Ascending aorta (tissue), 2 donors: ENCODE data around the gene TLR9. TPM values are rescaled to one million over a fixed set of nuclear protein-coding genes. Genes with fewer than 3 reads are reported as not detected.

Source experiments
- DNase-seq, 2 donors: peaks; one replicate each; pipeline ENCODE4 v3.0.0-alpha.2; 2019; ENCODE audit warnings: low spot score in 2 of 2
- H3K27ac ChIP-seq, 2 donors: fragments of 200-600 bp; sonication (generic); one replicate each; pipeline ENCODE4 v1.5.1; 2016 to 2017; ENCODE audit warnings: mild to moderate bottlenecking in 1 of 2
- H3K27me3 ChIP-seq: fragments of 200-600 bp; sonication (generic); one replicate; pipeline ENCODE4 v1.5.1; 2017
- H3K36me3 ChIP-seq, 2 donors: fragments of 200-600 bp; sonication (generic); one replicate each; pipeline ENCODE4 v1.5.1; 2016
- H3K4me1 ChIP-seq, 2 donors: fragments of 200-600 bp; sonication (generic); one replicate each; pipeline ENCODE4 v1.5.1; 2016 to 2017; ENCODE audit warnings: mild to moderate bottlenecking in 1 of 2
- H3K4me3 ChIP-seq, 2 donors: fragments of 200-600 bp; sonication (generic); one replicate each; pipeline ENCODE4 v1.5.1; 2016 to 2017; ENCODE audit warnings: mild to moderate bottlenecking in 1 of 2
- H3K9me3 ChIP-seq, 2 donors: fragments of 200-600 bp; sonication (generic); one replicate each; pipeline ENCODE4 v1.5.1; 2016
- intact Hi-C: fragments of 100-400 bp; cut with DNase I; formaldehyde crosslinking; loops from one replicate; pipeline ENCODE4 v1.15.1; 2023
- total RNA-seq: library from RNA; depleted of rRNA; stranded (reverse); fragments of >200 nt; gene quantifications from one replicate; pipeline ENCODE4 v1.1.0, GENCODE V29; 2016
- TF ChIP-seq, protein P1 (sequence below), 3 experiments: fragments of 200-600 bp in 2 of 3; fragments of 450-650 bp in 1 of 3; sonication (generic) in 2 of 3; IDR thresholded peaks; one replicate each; pipeline ENCODE4 v1.5.1; 2016 to 2019; ENCODE audit warnings: antibody characterized with exemption in 3 of 3, mild to moderate bottlenecking in 1 of 3, moderate library complexity in 1 of 3

TLR9 gene
- total RNA-seq, 1 donor from 2014 or later: not detected

GRCh38 chr3:52230461-52230860 is 5.0 kb upstream of the TLR9 start:
- peaks cover 34 to 61% of the 10 kb centered on the region in 2 donors for H3K36me3 ChIP-seq
- no peaks in the 10 kb centered on the region for H3K27me3 ChIP-seq
- DNase-seq: no peak
- intact Hi-C loops: loop anchor here (10.0 kb wide), 1 partner anchor 174 kb away; no protein-coding TSS in a partner anchor
- H3K4me1 ChIP-seq: peaks cover 0 to 2% of the 10 kb centered on the region in 2 donors
- TF ChIP-seq, protein P1, sequence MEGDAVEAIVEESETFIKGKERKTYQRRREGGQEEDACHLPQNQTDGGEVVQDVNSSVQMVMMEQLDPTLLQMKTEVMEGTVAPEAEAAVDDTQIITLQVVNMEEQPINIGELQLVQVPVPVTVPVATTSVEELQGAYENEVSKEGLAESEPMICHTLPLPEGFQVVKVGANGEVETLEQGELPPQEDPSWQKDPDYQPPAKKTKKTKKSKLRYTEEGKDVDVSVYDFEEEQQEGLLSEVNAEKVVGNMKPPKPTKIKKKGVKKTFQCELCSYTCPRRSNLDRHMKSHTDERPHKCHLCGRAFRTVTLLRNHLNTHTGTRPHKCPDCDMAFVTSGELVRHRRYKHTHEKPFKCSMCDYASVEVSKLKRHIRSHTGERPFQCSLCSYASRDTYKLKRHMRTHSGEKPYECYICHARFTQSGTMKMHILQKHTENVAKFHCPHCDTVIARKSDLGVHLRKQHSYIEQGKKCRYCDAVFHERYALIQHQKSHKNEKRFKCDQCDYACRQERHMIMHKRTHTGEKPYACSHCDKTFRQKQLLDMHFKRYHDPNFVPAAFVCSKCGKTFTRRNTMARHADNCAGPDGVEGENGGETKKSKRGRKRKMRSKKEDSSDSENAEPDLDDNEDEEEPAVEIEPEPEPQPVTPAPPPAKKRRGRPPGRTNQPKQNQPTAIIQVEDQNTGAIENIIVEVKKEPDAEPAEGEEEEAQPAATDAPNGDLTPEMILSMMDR (IDR thresholded peaks at IDR 0.05): no peak
- no peak overlapping the region for H3K4me3 ChIP-seq
- H3K27ac ChIP-seq: no peak overlapping the region
- no peaks in the 10 kb centered on the region for H3K9me3 ChIP-seq

- no peak overlapping the region for H3K4me3 ChIP-seq
- TF ChIP-seq, protein P1 (IDR thresholded peaks at IDR 0.05): no peak
- H3K27ac ChIP-seq: no peak overlapping the region
- H3K4me1 ChIP-seq: peaks cover 0 to under 1% of the 10 kb centered on the region in 2 donors
- peaks cover 34 to 56% of the 10 kb centered on the region in 2 donors for H3K36me3 ChIP-seq
- no peaks in the 10 kb centered on the region for H3K9me3 ChIP-seq
- intact Hi-C loops: loop anchor here (10.0 kb wide), 1 partner anchor 175 kb away; no protein-coding TSS in a partner anchor
- DNase-seq: no peak
- no peaks in the 10 kb centered on the region for H3K27me3 ChIP-seq
Measured at GRCh38 chr3:52229656-52230055, 4.2 kb upstream of the TLR9 start.

DNA sequence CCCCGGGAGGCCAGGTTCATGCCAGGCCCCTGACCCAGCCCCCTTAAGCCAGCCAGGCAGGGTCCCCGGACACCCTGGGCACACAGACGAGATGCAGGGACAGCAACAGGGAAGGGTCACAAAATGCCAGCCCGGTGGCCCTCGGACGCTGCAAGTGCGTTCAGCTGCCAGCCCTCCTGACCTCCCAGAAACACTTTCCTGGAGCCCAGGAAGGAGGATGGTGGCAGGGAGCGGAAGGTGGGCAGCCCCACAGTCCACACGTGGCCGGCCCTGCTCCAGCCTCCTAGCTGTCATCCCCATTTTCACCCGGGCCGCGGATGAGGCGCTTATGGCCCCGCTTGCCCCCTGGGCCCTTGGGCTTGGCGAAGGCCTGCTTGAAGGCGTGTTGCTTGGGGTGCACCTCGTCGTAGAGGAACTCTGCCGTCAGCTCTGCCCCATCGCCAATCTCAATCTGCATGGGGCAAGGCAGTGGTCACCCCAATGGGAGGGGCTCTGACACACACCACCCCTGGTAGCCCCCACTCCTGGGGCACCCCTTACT is 3.4 kb upstream of the TLR9 start:
- H3K36me3 ChIP-seq: peaks cover 34 to 52% of the 10 kb centered on the region in 2 donors
- no peaks in the 10 kb centered on the region for H3K9me3 ChIP-seq
- intact Hi-C loops: no loop called here
- no peak for DNase-seq
- H3K27me3 ChIP-seq: no peaks in the 10 kb centered on the region
- TF ChIP-seq, protein P1 (IDR thresholded peaks at IDR 0.05): no peak
- H3K27ac ChIP-seq: no peak overlapping the region
- no peaks in the 10 kb centered on the region for H3K4me1 ChIP-seq
- H3K4me3 ChIP-seq: no peak overlapping the region

DNA sequence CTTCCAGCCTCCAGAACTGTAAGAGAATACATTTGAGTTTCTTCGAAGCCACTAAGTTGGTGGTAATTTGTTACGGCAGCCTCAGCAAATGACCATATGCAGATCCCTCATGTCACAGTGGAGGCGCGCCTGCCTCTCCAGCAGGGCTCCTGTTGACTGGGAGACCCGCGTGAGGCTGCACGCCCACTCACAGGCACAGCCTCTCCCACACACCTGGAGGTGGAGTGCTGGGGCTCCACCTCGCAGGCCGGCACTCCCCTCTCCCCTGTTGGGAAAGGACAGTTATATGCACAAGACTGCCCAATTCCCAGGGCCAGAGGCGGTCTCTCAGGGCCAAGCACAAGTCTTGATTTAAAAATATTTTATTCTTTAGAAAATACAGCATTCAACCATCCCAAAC is 2.8 kb upstream of the TLR9 start:
- no peaks in the 10 kb centered on the region for H3K9me3 ChIP-seq
- no peak overlapping the region for H3K4me3 ChIP-seq
- DNase-seq: no peak
- H3K36me3 ChIP-seq: peaks cover 34 to 52% of the 10 kb centered on the region in 2 donors
- intact Hi-C loops: no loop called here
- no peaks in the 10 kb centered on the region for H3K4me1 ChIP-seq
- no peak overlapping the region for H3K27ac ChIP-seq
- H3K27me3 ChIP-seq: no peaks in the 10 kb centered on the region
- TF ChIP-seq, protein P1 (IDR thresholded peaks at IDR 0.05): no peak

DNA sequence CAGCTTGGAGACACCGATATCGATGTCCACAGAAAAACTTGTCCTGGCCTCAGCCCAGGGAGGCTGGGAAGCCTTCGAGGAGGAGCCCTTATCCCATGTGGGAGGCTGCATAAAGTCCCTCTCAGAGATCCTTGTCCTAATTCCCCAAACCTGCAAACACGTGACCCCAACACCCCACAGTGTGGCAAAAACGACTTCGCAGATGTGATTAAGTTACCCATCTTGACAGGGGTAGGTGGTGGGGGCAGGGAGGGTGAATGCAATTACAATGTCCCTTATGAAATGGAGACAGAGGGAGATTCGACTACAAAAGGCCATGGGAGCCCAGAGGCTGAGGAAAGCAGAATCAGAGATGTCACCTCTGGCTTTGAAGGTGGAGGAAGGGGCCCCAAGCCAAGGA is 2.3 kb upstream of the TLR9 start:
- TF ChIP-seq, protein P1 (IDR thresholded peaks at IDR 0.05): no peak
- H3K4me3 ChIP-seq: no peak overlapping the region
- H3K27me3 ChIP-seq: no peaks in the 10 kb centered on the region
- peaks cover 34 to 52% of the 10 kb centered on the region in 2 donors for H3K36me3 ChIP-seq
- H3K9me3 ChIP-seq: no peaks in the 10 kb centered on the region
- no peak overlapping the region for H3K27ac ChIP-seq
- no peaks in the 10 kb centered on the region for H3K4me1 ChIP-seq
- DNase-seq: no peak
- intact Hi-C loops: no loop called here

DNA sequence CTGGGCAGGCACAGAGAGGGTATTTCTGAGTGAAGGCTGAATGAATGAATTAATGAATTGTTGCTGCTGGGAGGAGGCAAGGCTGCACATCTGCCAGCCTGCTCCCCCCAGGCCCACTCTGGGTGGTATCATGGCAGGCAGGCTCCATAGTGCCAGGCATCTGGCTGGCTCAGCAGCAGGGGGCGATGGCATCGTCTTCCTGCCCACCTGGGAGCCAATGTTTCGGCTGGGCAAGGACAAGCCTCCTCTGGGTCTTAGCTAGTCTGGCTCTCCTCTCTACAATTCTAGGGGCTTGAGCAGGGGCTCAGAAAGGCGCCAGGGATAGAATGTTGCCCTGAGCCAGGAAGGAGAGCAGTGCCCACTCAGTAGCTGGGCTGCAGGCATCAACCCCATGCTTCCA is 1.7 kb upstream of the TLR9 start:
- intact Hi-C loops: no loop called here
- no peaks in the 10 kb centered on the region for H3K9me3 ChIP-seq

More for the DNA sequence above, 1.7 kb upstream of the TLR9 start:
- peaks cover 29 to 47% of the 10 kb centered on the region in 2 donors for H3K36me3 ChIP-seq
- no peaks in the 10 kb centered on the region for H3K27me3 ChIP-seq
- H3K27ac ChIP-seq: no peak overlapping the region
- H3K4me1 ChIP-seq: no peaks in the 10 kb centered on the region
- H3K4me3 ChIP-seq: no peak overlapping the region
- TF ChIP-seq, protein P1 (IDR thresholded peaks at IDR 0.05): no peak
- DNase-seq: no peak
